CD4-positive, CD25-positive, alpha-beta regulatory T cell (primary cell): Measurements from ENCODE around the gene DENND6B. TPM values are rescaled to one million over a fixed set of nuclear protein-coding genes. Genes with fewer than 3 reads are reported as not detected.

Experiments
- ATAC-seq, 2 donors: fragments of 150-1000 bp; cut with Tn5 transposase; one replicate each; pipeline ENCODE4 v1.10.0; 2021; ENCODE audit warnings: low read depth in 2 of 2, moderate number of reproducible peaks in 2 of 2, moderate library complexity in 1 of 2
- DNase-seq, 3 donors: peaks; one replicate each; pipeline versions ENCODE4 v3.0.0 to v3.0.0-alpha.2; 2012 to 2022; ENCODE audit warnings: mixed read lengths in 1 of 3
- H3K27ac ChIP-seq: one replicate; pipeline ENCODE4 v1.7.0; 2013; ENCODE audit warnings: mild to moderate bottlenecking, low read length; ENCODE audit not compliant: insufficient read depth, poor library complexity, severe bottlenecking
- H3K27me3 ChIP-seq: one replicate; pipeline ENCODE4 v1.7.0; 2013; ENCODE audit warnings: low read length; ENCODE audit not compliant: control insufficient read depth, insufficient read depth
- H3K36me3 ChIP-seq: one replicate; pipeline ENCODE4 v1.7.0; 2013; ENCODE audit warnings: mild to moderate bottlenecking, low read length, moderate library complexity; ENCODE audit not compliant: control insufficient read depth, insufficient read depth
- H3K4me1 ChIP-seq: 2 replicates; pipeline ENCODE4 v1.7.0; 2013; ENCODE audit warnings: mild to moderate bottlenecking, low read length; ENCODE audit not compliant: insufficient read depth, control insufficient read depth, poor library complexity, severe bottlenecking
- H3K4me3 ChIP-seq: one replicate; pipeline ENCODE4 v1.7.0; 2013; ENCODE audit warnings: low read depth, mild to moderate bottlenecking, low read length, moderate library complexity
- H3K9me3 ChIP-seq, 2 experiments: 1 replicate in 1 of 2; 2 replicates in 1 of 2; pipeline ENCODE4 v1.7.0; 2013; ENCODE audit warnings: low read length in 2 of 2, mild to moderate bottlenecking in 1 of 2, moderate library complexity in 1 of 2; ENCODE audit not compliant: control insufficient read depth in 2 of 2
- H3K27ac Mint-ChIP-seq, 3 donors: one replicate each; pipeline ENCODE4 v1.8.0; 2020 to 2022; ENCODE audit warnings: mild to moderate bottlenecking in 3 of 3, mixed read lengths in 3 of 3, moderate library complexity in 2 of 3
- H3K27me3 Mint-ChIP-seq: one replicate; pipeline ENCODE4 v1.8.0; 2022; ENCODE audit warnings: mild to moderate bottlenecking, mixed read lengths
- H3K36me3 Mint-ChIP-seq: one replicate; pipeline ENCODE4 v1.8.0; 2020; ENCODE audit warnings: mixed read lengths
- H3K4me1 Mint-ChIP-seq, 4 donors: one replicate each; pipeline ENCODE4 v1.8.0; 2020 to 2022; ENCODE audit warnings: mixed read lengths in 4 of 4, mild to moderate bottlenecking in 1 of 4
- H3K4me3 Mint-ChIP-seq, 4 donors: one replicate each; pipeline ENCODE4 v1.8.0; 2020 to 2022; ENCODE audit warnings: mild to moderate bottlenecking in 4 of 4, mixed read lengths in 4 of 4, moderate library complexity in 3 of 4
- H3K9me3 Mint-ChIP-seq, 7 donors: one replicate each; pipeline ENCODE4 v1.8.0; 2020 to 2022; ENCODE audit warnings: mixed read lengths in 7 of 7, mild to moderate bottlenecking in 3 of 7, moderate library complexity in 2 of 7
- polyA plus RNA-seq, 4 donors: library from polyadenylated mRNA; unstranded; fragments of 300-500 nt; fragmentation: Illumina TruSeq; gene quantifications; one replicate each; pipeline ENCODE4 v1.2.3, GENCODE V29; 2021
- total RNA-seq: library from RNA; stranded (reverse); gene quantifications from one replicate; pipeline ENCODE4 v1.2.3, GENCODE V29; 2022

The DENND6B gene
- total and polyA plus RNA-seq, 5 donors from 2014 or later, result 0.48 to 2.1 (median 0.56) TPM

DNA sequence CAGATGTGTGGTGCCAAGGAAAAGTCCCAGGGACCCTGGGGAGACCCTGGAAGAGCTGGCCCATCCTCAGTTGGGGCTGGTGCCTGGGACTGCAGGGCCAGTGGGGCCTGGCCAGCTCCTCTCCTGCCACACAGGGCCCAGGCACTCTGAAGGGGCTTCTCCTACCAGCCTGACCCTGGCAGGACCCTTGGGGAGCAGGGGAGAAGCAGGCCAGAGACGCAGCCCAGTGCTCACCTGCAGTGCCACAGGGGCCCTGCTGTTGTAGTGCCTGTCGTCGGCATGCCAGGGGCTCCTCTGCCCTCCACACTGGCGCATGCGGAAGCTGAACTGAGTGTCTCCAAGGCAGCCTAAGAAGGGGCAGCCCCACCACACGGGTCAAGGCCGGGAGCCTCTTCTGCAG is 9.1 kb downstream of the DENND6B start:
- no peaks in the 10 kb centered on the region for H3K27me3 ChIP-seq
- H3K36me3 Mint-ChIP-seq, result no peaks in the 10 kb centered on the region
- H3K4me1 Mint-ChIP-seq, result peaks cover 0 to 18% (median 10%) of the 10 kb centered on the region in 4 donors
- H3K4me1 ChIP-seq, result peaks cover 18% of the 10 kb centered on the region
- no peaks in the 10 kb centered on the region for H3K9me3 Mint-ChIP-seq
- no peak overlapping the region for H3K4me3 Mint-ChIP-seq
- H3K9me3 ChIP-seq, result no peaks in the 10 kb centered on the region
- H3K27ac ChIP-seq, result no peak overlapping the region
- no peaks in the 10 kb centered on the region for H3K36me3 ChIP-seq
- DNase-seq (no peak), ATAC-seq (no peak)
- H3K27me3 Mint-ChIP-seq, result no peaks in the 10 kb centered on the region
- H3K27ac Mint-ChIP-seq, result no peak overlapping the region
- H3K4me3 ChIP-seq, result no peak overlapping the region

DNA sequence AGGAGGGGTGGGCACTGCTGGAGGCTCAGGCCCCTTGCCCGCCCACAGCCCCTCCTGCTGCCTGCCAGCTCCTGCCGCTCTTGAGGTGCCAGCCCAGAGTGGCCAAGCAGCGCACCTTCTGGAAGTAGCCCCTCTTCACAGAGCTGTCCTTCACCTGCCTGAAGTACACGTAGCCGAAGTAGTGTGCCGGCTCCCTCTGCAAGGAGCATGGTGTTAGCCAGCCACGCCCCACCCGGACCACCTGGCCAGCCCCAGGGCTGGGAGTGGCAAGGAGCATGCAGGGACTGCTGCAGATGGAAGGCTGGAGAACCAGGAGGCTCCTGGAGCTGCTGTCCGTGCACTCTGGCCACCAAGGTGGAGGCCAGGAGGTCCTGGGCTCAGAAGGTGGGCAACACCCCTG is 9.6 kb downstream of the DENND6B start:
- no peaks in the 10 kb centered on the region for H3K9me3 Mint-ChIP-seq
- no peaks in the 10 kb centered on the region for H3K27me3 ChIP-seq
- no peak for DNase-seq
- no peak for ATAC-seq
- no peaks in the 10 kb centered on the region for H3K27me3 Mint-ChIP-seq
- H3K9me3 ChIP-seq, result no peaks in the 10 kb centered on the region
- H3K27ac Mint-ChIP-seq, result no peak overlapping the region
- H3K4me1 Mint-ChIP-seq, result peaks cover 0 to 18% (median 10%) of the 10 kb centered on the region in 4 donors
- H3K36me3 Mint-ChIP-seq, result no peaks in the 10 kb centered on the region
- H3K4me1 ChIP-seq, result peaks cover 18% of the 10 kb centered on the region
- H3K4me3 Mint-ChIP-seq, result no peak overlapping the region
- H3K27ac ChIP-seq, result no peak overlapping the region
- H3K4me3 ChIP-seq, result no peak overlapping the region
- no peaks in the 10 kb centered on the region for H3K36me3 ChIP-seq

- Histone ChIP-seq H3K27ac (no peak overlapping the region), H3K9me3 (no peaks in the 10 kb centered on the region), H3K27me3 (no peaks in the 10 kb centered on the region), H3K36me3 (no peaks in the 10 kb centered on the region), H3K4me1 (peaks cover 18% of the 10 kb centered on the region), H3K4me3 (no peak overlapping the region)
- no peaks in the 10 kb centered on the region for H3K9me3 Mint-ChIP-seq
- no peak overlapping the region for H3K27ac Mint-ChIP-seq
- no peak overlapping the region for H3K4me3 Mint-ChIP-seq
- H3K27me3 Mint-ChIP-seq, result no peaks in the 10 kb centered on the region
- peaks cover 0 to 18% (median 10%) of the 10 kb centered on the region in 4 donors for H3K4me1 Mint-ChIP-seq
- ATAC-seq, result no peak
- no peaks in the 10 kb centered on the region for H3K36me3 Mint-ChIP-seq
- DNase-seq, result no peak
Measured at GRCh38 chr22:50316114-50317065, 10.4 kb downstream of the DENND6B start.

- Mint-ChIP-seq H3K27ac (peak overlapping the region; percentile 76 to 80 (median 77)), H3K4me3 (peak overlapping the region; percentile 77 to 83 (median 80)), H3K27me3 (no peaks in the 10 kb centered on the region), H3K36me3 (no peaks in the 10 kb centered on the region), H3K4me1 (peaks cover 0 to 18% (median 10%) of the 10 kb centered on the region in 4 donors), H3K9me3 (no peaks in the 10 kb centered on the region)
- ATAC-seq, result no peak
- no peak overlapping the region for H3K27ac ChIP-seq
- H3K4me1 ChIP-seq, result peaks cover 18% of the 10 kb centered on the region
- no peak for DNase-seq
- H3K36me3 ChIP-seq, result no peaks in the 10 kb centered on the region
- H3K27me3 ChIP-seq, result no peaks in the 10 kb centered on the region
- H3K4me3 ChIP-seq, result no peak overlapping the region
- no peaks in the 10 kb centered on the region for H3K9me3 ChIP-seq
Measured at GRCh38 chr22:50315289-50316113, 11.3 kb downstream of the DENND6B start.

- H3K27ac Mint-ChIP-seq, result peak overlapping the region; percentile 78 to 97 (median 93)
- H3K27ac ChIP-seq, result peak overlapping the region; percentile 61
- H3K4me1 Mint-ChIP-seq, result peaks cover 0 to 20% (median 10%) of the 10 kb centered on the region in 4 donors
- no peaks in the 10 kb centered on the region for H3K36me3 ChIP-seq
- no peaks in the 10 kb centered on the region for H3K27me3 ChIP-seq
- ATAC-seq (peak; percentile 87 to 89), DNase-seq (peak; percentile 34 to 91 (median 67))
- peaks cover 18% of the 10 kb centered on the region for H3K4me1 ChIP-seq
- H3K4me3 ChIP-seq, result peak overlapping the region; percentile 32
- H3K27me3 Mint-ChIP-seq, result no peaks in the 10 kb centered on the region
- H3K9me3 ChIP-seq, result no peaks in the 10 kb centered on the region
- H3K4me3 Mint-ChIP-seq, result peak overlapping the region; percentile 82 to 94 (median 85)
- no peaks in the 10 kb centered on the region for H3K36me3 Mint-ChIP-seq
- no peaks in the 10 kb centered on the region for H3K9me3 Mint-ChIP-seq
Measured at GRCh38 chr22:50314455-50315288, 12.1 kb downstream of the DENND6B start.

DNA sequence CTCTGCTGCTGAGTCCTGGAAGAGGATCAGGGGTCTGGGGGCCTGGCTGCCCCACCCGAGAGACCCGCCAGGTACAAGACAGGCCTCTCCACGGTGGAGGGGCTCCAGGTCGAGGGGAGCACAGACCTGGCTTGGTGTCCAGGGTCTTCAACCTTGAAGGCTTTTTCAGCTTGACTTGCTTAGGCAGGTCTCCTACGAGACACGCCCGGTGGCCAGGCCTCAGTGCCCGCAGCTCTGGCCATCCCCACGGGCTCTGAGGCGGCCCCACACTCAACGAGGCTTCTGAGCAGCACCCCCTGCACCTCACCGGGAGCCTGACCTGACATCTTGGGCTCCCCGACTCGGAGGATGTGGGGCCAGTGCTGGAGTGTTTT is 12.7 kb downstream of the DENND6B start:
- H3K27me3 Mint-ChIP-seq, result no peaks in the 10 kb centered on the region
- no peaks in the 10 kb centered on the region for H3K9me3 Mint-ChIP-seq
- Histone ChIP-seq H3K36me3 (no peaks in the 10 kb centered on the region), H3K4me1 (peaks cover 18% of the 10 kb centered on the region), H3K4me3 (peak overlapping the region; percentile 32), H3K27me3 (no peaks in the 10 kb centered on the region), H3K27ac (peak overlapping the region; percentile 45), H3K9me3 (no peaks in the 10 kb centered on the region)
- H3K27ac Mint-ChIP-seq, result peak overlapping the region; percentile 78 to 97 (median 93)
- no peak for DNase-seq
- no peaks in the 10 kb centered on the region for H3K36me3 Mint-ChIP-seq
- H3K4me1 Mint-ChIP-seq, result peaks cover 0 to 20% (median 10%) of the 10 kb centered on the region in 4 donors
- peak overlapping the region; percentile 82 to 94 (median 85) for H3K4me3 Mint-ChIP-seq
- no peak for ATAC-seq

- H3K27me3 Mint-ChIP-seq, result peaks cover 4% of the 10 kb centered on the region
- H3K27ac ChIP-seq, result peak overlapping the region; percentile 45
- H3K9me3 Mint-ChIP-seq, result peaks cover 0 to 1% (median 0%) of the 10 kb centered on the region in 7 donors
- peaks cover 18% of the 10 kb centered on the region for H3K4me1 ChIP-seq
- no peaks in the 10 kb centered on the region for H3K36me3 Mint-ChIP-seq
- DNase-seq (no peak), ATAC-seq (no peak)
- H3K27ac Mint-ChIP-seq, result peak overlapping the region; percentile 36 to 78 (median 69)
- no peaks in the 10 kb centered on the region for H3K9me3 ChIP-seq
- peak overlapping the region; percentile 82 to 94 (median 85) for H3K4me3 Mint-ChIP-seq
- H3K36me3 ChIP-seq, result no peaks in the 10 kb centered on the region
- peaks cover 0 to 22% (median 10%) of the 10 kb centered on the region in 4 donors for H3K4me1 Mint-ChIP-seq
- no peaks in the 10 kb centered on the region for H3K27me3 ChIP-seq
- H3K4me3 ChIP-seq, result no peak overlapping the region
Measured at GRCh38 chr22:50313600-50313999, 13.2 kb downstream of the DENND6B start.
